ENCODE results near the gene GADD45G.

Gene GADD45G

DNA sequence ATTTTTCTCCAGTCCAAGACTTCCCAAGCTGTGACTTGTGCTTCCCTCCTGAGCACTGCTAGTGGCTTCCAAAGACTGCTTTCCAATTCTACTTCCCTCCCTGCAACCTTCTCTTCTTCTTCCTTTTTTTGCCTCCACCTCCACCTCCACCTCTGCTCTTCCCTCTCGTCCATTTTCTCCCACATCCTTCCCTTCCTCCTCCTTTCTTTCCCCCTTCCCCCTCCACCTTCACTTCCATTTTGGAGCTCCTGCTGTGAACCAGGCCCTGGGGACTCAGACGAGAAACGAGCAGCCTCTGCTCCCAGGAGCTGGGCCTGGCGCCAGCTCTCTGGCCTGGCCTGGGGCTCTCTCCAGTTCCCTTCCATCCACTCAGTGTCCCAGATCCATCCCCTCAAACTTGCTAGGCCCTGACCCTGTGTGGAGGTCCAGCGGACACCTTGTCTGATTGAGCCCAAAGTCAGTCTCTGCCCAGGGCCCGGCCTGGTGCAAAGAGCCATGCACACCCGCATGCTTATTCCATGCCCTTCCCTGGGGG, 5.6 kb downstream of the GADD45G start:
- no peak for DNase-seq

DNA sequence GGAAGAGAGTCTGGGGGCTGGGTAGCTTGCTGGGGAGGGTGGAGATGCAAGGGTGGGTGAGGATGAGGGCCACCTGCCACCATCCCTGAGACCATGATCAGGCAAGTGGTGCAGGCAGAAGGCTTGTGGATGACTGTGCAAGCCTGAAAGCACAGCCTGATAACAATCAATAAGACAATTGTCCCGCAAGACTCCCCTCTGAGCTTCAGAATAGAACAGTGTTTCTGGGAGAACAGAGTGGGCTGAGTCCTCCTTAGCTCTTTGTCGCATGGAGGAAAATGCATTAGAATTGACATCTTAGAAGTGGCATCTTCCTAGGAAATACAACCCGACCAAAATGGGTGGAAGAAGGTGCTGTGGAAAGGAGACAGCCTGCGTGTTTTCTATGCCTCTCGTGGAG, 6.6 kb downstream of the GADD45G start:
- DNase-seq, result no peak

GRCh38 chr9:89612566-89613278, 7.9 kb downstream of the GADD45G start:
- DNase-seq, result no peak

DNA sequence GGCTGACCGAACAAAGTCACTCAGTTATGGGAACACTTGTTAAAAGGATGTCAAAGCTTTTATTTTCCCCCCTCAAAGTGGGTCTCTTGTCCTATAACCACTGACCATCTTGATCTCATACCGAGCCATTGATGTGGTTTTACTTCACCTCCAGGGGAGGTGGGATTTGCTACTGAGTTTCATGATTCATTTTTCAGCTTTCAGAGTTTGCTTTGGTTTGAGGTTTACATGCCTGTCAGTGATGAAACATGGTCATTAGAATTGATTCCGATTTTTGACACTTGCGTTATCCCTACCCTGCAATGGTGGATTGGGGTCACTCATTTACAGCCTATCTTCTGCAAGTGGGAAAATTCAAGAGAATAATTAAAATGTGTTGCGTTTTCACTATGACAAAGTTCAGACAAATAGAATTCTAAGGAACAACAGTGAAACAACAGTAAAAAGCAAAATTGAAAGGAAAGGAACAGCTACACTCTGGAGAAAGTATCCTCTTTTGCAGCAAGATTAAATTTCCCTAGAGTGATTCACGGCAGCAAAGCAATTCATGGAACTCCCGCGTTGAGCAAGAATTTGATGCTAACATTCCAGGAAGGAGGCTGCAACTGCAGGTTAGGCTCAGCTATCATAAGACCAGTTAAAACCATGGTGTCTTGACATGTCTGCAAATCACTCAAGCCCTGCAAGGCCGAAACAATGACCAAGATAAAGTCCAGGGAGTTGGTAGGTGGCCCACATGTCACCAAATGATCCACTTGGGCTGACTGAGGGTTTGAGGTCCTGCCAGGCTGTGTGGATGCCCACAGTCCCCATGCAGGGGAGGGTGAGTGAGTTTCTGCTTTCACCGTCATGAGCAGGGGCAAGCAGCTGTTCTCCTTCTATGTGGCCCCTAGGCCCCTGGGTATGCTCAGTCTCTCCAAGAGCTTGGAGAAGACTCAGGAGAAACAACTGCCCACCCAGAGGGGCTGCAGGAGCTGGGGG, 9.4 kb downstream of the GADD45G start:
- DNase-seq, result no peak

DNA sequence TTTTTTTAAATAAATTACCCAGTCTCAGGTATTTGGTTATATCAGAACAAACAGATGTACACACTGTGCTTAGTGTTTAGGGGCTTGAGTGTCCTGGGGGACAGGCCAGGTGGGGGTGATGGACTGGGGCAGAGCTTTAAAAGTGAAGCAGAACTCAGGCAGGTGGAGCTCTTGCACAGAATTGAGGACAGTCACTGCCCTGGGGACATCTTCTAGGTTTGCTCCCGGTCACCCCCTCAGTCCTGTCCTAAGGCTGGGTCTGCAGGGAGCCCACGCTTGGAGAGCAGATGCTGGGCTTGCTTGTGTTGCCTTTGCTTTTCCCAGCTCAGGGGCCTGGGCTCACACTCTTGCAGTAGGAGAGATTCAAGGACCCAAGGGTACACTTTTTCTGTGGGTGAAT, 10.8 kb downstream of the GADD45G start:
- DNase-seq, result no peak

GRCh38 chr9:89616411-89616810, 11.6 kb downstream of the GADD45G start:
- DNase-seq, result no peak

DNA sequence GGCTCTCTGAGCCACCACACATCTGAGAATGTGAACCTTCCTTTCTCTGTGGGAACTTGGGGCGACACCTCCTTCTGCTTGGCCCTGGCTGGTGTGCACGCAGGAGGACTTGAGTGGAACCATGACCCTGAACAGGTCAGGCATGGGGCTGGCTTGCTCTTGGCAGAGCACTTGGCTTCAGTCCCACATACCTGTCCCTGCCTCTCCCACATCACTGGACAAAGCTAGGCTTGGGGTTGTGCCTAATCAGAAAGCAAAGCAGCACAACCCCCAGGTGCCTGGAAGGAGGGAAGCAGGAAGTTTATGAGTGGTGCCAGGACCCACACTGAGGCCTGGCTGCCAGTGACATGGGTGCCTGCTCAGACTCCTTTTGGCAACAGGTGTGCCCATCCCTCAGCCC, 13.2 kb downstream of the GADD45G start:
- DNase-seq, result no peak

- DNase-seq, result no peak
Observed at GRCh38 chr9:89619019-89619418, 14.2 kb downstream of the GADD45G start.

DNA sequence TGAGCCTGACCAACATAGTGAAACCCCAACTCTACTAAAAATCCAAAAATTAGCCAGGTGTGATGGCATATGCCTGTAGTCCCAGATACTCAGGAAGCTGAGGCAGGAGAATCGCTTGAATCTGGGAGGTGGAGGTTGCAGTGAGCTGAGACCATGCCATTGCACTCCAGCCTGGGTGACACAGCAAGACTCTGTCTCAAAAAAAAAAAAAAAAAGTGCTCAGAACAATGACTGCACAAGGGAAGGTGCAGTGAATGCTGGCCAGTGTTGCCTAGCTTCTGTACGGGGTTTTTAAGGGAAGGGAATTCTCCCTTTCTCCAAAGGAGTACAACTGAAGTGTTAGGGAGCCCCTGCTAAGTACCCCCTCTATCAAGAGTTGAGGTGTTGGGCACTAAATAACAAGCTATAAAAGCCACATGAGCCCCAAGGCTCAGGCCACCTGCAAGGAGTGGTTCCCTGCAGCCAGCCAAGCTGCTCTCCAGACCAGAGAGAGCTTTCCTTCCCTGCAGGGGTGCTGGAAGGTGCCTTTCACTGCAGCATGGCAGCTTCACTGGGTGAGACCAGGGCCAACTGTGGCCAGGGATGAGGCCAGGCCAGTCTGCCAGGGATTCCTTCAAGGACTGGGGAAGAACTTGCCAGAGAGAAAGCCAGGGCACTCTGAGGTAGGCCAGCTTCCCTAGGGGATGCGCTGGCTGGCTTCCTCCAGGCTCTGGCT, 14.8 kb downstream of the GADD45G start:
- no peak for DNase-seq

- no peak for DNase-seq
Observed at GRCh38 chr9:89621031-89621430, 16.2 kb downstream of the GADD45G start.

DNA sequence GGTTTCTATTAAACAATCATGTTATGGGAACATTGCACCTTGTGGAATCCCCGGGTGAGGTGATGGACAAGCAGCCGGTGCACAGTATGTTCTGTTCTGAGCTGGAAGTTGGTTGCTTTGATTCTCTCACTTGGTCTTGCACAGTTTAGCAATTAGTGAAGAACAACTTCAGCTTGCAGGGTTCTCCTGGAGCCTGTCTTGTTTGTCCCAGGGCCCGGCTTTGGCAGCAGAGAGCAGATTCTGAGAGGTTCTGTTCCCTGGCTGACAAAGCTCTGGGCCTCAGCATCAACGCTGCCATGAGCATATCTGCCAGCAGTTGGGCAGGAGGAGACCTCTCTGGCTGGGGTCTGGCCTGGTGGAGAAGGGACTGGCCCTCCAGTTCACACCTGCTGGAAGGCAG, 16.9 kb downstream of the GADD45G start:
- no peak for DNase-seq

DNA sequence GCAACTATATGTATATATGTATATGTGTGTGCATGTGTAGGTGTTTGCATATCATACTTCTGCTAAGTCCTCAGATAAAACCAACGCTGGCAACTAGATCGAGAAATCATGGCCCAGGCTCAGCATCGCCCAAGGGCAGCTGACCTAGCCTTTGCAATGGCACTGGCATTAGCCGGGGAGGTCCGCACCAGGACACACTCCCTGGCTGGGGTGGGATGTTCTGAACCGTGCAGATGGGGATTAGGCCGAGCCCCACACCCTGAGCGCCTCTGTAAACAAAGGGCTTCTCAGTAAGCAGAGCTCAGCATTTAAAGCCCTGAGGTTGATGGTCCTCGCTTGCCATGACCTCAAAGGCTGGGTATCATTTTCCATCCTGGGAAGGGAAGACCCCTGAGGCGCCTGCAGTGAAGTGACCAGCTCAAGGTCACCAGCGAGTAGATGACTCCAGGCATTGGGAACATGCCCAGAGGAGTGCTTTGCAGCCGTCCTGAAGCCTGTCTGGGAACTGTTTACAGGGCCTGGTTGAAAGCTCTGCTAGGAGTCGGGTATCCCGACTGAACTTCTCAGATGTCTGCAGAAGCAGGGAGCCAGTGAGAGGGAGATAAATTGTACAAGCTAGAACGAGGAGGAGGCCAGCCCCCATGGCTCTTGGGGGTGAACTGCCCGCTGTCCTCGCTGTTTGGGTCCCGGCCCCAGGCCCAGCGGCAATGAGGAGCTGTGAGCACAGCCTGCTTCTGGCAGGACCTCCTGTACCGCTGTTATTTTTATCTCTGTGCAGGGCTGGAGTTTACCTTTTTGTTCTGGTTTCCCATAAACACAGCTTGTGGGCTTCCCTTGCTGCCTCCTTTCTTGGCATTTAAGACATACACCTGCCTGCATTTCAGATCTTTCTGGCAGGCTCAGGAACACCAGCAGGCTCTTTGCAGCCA, 18.4 kb downstream of the GADD45G start:
- DNase-seq, result no peak

DNA sequence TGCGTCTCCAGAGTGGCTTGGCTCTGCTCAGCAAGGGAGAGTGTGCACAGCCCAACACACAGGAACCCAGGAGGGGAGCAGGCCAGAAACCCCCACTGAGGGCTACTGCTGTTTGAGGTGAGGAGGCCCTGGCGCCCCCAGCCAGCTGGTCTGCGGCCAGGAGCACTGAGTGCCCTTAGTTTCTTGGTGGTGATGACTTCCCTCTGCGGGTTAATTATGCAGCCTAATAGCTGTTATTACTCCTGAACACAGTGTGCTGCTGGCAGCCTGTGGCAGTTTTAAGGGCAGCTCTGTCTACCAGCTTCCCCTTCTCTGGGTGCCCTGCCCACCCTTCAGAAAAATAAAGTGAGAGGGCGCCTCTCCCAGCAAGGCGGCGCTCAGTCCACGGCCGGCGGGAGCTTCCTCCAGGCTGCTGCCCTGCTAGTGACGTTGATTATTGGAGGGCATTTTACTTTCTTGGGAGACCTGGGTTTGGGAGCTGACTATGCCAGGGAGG, 19.2 kb downstream of the GADD45G start:
- DNase-seq, result no peak

GRCh38 chr9:89625721-89626687, 21.2 kb downstream of the GADD45G start:
- no peak for DNase-seq

GRCh38 chr9:89626741-89627265, 22.0 kb downstream of the GADD45G start:
- no peak for DNase-seq

- DNase-seq, result no peak
Observed at GRCh38 chr9:89628601-89629000, 23.8 kb downstream of the GADD45G start.

- no peak for DNase-seq
Observed at GRCh38 chr9:89629081-89629976, 24.5 kb downstream of the GADD45G start.

DNA sequence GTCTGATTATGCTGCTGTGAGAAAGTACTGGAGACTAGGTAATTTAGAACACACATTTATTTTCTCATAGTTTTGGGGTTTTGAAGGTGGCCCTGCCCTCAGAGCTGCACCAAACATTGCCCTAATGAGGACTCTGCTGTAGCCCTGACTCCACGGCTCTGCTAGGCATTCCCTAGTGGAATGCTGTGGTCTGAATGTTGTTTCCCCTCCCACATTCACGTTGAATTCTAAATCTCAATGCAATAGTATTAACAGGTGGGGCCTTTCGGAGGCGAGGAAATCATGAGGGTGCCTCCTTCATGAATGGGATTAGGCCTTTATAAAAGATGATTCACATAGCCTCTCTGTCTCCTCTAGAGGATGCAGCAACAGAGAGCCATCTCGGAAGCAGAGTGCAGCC, 25.7 kb downstream of the GADD45G start:
- no peak for DNase-seq

- DNase-seq, result no peak
Observed at GRCh38 chr9:89631384-89631783, 26.6 kb downstream of the GADD45G start.

Measured in activated CD8-positive, alpha-beta memory T cell treated with anti-CD3 and anti-CD28 coated beads, Interleukin-2, amount 50 U/mL, for 48 hours (primary cell).